ENCODE measurements around the gene TIMM23B.
"Not testable (repeated sequence)": the region's sequence is repeated elsewhere in the genome, so short reads cannot be mapped to it uniquely, and the experiment has no call there.

Gene TIMM23B

DNA sequence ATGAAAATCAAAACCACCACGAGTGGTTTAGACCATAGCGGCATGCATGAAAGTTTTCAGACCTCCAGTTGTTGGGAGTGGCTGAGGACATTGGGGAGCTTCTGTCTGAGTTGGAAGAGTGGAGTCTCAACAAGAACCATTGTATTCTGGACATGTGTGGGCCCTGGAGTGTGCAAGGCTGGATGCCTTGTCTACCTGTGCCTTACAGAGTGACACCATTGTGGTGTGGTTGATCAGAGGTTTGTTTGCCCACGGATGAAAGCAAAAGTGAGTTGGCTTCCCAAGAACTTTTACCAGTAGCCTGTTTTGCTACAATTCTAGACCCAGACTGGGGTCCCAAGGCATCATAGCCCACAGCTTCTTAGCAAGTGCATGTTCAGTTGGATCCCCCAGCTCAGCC, 35.9 kb downstream of the TIMM23B start:
- DNase-seq (ENCODE audit: low read depth), result not testable (repeated sequence)

DNA sequence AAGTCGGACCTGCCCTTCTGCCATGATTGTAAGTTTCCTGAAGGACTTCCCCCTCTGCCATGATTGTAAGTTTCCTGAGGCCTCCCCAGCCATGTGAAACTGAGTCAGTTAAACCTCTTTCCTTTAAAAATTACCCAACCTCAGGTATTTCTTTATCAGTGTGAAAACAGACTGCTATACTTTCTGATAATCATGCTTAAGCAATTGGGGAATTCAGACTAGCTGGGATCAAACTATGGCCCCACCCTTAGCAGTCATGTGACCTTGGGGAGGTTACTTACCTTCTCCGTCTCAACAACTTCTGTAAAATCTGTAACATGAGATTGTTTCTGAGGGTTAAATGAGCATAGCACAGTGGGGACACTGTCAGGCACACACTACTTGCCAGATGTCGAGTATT, 45.4 kb downstream of the TIMM23B start:
- not testable (repeated sequence) for DNase-seq (ENCODE audit: low read depth)

DNA sequence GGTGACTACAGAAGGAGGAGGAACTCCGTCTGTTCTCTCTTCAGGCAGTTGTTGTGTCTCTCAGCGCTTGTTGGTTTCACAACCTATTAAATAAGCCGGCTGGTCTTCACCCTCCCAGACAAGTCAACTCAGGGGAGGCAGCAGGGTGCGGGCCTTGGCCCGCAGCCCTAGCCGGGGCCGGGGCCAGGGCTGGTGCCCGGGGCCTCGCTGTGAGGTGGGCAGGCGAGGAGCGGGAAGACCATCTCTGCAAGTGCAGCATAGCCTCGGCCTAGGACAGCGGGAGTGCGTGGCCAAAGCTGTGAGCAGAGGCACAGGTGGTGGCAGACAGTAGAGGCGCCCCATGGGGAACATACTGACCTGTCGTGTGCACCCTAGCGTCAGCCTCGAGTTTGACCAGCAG, 46.5 kb downstream of the TIMM23B start, which contains the start of gene AGAP6:
Gene AGAP6, plus strand, starts transcription at position 31 of the 400 bp plus-strand sequence. Its CDS starts 310 bp downstream, at position 341.
- DNase-seq (ENCODE audit: low read depth), result not testable (repeated sequence)

DNA sequence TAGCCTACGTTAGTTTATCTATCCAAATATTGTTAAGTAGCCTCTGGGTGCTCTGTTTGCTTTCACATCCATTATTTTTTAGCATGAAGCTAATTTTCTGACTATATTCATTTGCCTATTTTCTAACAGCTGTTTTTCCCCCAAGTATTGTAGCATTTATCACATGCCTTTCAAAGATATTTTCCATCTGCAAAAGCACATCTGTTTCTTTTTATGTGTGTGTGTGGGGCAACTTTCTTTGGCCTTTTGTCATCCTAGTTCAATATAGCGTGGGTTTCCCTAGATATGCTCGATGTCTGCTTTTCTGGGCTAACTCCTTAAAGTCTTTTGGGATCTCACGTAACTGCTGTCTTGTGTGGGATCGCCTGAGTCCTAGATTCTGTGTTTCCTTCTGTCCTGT, 53.5 kb downstream of the TIMM23B start:
- DNase-seq (ENCODE audit: low read depth), result not testable (repeated sequence)

DNA sequence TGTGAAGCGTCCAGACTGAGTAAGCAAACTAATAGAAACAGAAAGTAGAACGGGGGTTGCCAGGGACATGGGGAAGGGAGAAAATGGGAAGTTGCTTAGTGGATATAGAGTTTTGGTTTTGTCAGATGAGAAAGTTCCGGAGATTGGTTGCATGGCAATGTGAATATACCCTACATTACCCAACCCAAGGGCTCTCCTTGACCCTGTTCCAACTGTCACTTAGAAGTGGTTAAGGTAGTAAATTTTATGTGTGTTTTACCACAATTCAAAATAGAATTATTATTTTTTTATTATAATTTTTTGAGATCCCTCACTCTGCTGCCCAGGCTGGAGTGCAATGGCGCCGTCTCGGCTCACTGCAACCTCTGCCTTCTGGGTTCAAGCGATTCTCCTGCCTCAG, 72.2 kb downstream of the TIMM23B start:
- DNase-seq (ENCODE audit: low read depth), result not testable (repeated sequence)

DNA sequence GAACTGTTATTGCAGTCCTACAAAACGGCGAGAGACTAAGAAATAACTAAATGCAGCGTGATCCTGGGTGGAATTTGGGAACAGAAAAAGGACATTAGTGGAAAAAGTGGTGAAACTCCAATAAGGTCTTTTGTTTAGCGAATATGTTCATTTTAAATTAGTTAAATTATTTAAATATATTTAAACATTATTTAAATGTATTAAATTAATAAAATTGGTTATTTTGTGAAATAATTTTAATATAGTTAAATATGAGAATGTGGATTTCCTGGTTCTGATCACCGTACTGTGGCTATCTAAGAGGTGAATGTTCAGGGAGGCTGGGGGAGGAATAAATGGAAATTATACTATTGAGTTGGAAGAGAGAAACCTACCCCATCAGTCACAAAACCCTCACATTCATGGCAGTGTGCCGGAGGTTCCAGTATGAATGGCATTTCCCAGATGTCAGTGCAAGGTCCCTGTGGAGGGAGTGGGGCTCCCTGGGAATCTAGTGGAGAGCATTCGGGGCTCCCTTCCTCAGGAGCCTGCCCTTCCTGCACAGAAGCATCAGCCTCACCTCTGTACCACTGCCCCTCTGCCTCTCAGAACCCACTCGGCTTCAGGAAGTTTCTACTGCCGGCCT, 73.9 kb downstream of the TIMM23B start:
- DNase-seq (ENCODE audit: low read depth), result not testable (repeated sequence)

DNA sequence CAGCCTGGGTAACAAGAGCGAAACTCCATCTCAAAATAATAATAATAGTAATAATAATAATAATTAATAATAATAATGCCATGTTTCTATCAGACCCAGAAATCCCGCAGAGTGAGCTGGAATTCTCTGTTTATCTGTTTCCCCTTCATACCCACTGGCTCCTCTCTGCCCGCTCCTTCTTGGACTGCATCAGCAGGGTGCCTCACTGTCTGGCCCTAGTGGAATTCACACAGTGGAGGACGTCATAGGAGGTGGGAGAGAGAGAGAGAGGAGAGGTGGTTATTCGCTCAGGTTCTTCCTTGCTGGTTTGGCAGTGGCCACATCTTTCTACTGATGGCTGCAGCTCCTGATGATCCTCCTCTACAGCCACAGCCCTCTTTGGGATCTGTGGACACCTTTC, 75.1 kb downstream of the TIMM23B start:
- peak; percentile 20 for DNase-seq (ENCODE audit: low read depth)

DNA sequence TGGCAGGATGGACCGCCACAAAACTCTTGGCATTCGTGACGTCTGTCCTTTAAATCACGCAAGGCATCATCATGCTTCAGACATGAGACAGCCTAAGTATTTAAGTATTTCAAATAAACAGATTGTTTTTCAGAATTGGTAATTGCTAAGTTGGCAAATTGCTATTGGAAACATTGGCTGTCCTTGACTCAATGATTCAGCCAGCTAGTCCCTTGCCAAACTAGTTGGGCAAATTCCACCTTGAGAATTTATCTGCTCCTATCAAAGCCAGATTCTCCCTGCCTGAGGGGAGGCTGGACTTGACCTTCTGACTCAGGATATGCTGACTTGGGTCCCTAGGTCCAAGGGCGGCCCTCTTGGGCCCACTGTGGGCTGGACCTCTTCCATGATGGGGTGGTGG, 75.8 kb downstream of the TIMM23B start:
- DNase-seq (ENCODE audit: low read depth), result not testable (repeated sequence)

DNA sequence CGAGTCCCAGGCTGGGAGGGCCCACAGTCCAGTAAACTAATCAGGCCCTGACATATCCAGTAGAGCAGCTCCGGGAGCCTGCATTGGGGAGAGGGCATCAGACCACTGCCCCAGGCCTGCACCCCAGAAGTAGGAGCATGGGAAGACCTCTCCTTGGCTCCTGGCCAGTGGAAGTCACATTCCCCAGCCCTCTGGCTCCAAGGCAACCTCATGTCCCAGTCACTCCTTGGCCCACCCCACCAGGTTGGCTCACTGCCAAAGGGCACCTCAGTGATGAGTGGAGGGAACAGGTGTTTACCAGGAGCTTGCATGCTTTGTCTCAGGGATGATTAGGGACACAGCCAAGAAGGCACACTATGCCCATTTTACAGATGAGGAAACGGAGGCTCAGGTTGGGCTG, 77.4 kb downstream of the TIMM23B start:
- DNase-seq (ENCODE audit: low read depth), result not testable (repeated sequence)

DNA sequence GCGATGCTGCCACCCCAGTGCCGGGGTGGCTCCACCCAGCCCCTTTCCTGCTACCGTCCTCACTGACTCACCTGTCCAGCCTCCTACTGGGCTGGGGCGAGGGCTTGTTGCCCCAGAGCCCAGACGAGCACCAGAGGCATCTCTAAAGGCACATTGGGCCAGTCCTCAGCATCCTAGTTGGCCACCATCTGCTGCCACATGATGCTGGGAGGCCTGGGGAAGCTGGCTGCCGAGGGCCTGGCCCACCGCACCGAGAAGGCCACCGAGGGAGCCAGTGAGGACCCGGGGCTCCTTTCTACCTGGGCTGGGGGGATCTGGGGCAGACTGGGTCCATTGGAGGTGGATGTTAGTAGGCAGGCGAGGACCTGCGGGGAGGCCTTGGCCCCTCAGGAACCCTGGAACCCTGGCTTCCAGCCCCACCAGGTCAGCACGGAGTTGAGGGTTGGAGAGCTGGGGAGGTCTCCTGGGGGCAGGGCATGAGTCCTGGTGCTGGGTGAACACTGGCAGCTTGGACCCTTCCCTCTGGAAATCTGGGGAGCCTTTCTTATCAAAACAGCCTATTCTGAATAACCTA, 78.7 kb downstream of the TIMM23B start:
- not testable (repeated sequence) for DNase-seq (ENCODE audit: low read depth)

DNA sequence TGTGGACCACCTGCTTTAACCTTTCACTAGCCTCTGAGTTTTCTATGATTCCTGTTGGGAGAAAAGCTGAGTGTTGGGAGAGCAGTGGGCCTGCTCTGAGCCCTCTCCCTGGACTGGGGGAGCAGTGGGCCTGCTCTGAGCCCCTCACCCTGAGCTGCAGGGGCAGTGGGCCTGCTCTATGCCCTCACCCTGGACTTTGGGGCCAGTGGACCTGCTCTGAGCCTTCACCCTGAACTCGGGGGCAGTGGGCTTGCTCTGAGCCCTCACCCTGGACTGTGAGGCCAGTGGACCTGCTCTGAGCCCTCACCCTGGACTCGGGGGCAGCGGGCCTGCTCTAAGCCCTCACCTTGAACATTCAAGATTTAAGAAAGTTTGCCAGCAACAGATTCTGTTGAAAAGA, 79.8 kb downstream of the TIMM23B start:
- DNase-seq (ENCODE audit: low read depth), result no peak

All from amniotic epithelial cell (primary cell).